Heart right ventricle (tissue), 16 donors: ENCODE data around the gene MAGI2. TPM values are rescaled to one million over a fixed set of nuclear protein-coding genes. Genes with fewer than 3 reads are reported as not detected.

Source experiments
- ATAC-seq, 8 donors: fragments of 200-7000 bp; cut with Tn5 transposase; one replicate each; pipeline ENCODE4 v1.9.1; 2020; ENCODE audit warnings: mild to moderate bottlenecking in 8 of 8, moderate library complexity in 8 of 8, moderate number of reproducible peaks in 1 of 8
- DNase-seq, 2 donors: peaks; one replicate each; pipeline ENCODE4 v3.0.0-alpha.2; 2020
- H3K27ac ChIP-seq, 10 donors: fragments of 200-600 bp; sonication (generic) in 2 of 10; one replicate each; pipeline versions ENCODE4 v1.5.0 to v1.8.0; 2020 to 2022; ENCODE audit warnings: mild to moderate bottlenecking in 3 of 10
- H3K27me3 ChIP-seq, 7 donors: fragments of 200-600 bp; one replicate each; pipeline ENCODE4 v1.8.0; 2021 to 2022; ENCODE audit warnings: mild to moderate bottlenecking in 2 of 7
- H3K36me3 ChIP-seq, 9 donors: fragments of 200-600 bp; sonication (generic) in 1 of 9; one replicate each; pipeline versions ENCODE4 v1.5.0 to v1.8.0; 2020 to 2022; ENCODE audit warnings: mild to moderate bottlenecking in 2 of 9
- H3K4me1 ChIP-seq, 9 donors: fragments of 200-600 bp; sonication (generic) in 1 of 9; one replicate each; pipeline versions ENCODE4 v1.5.0 to v1.8.0; 2020 to 2022; ENCODE audit warnings: mild to moderate bottlenecking in 4 of 9
- H3K4me3 ChIP-seq, 10 donors: fragments of 200-600 bp; sonication (generic) in 2 of 10; one replicate each; pipeline versions ENCODE4 v1.5.0 to v1.8.0; 2020 to 2022; ENCODE audit warnings: mild to moderate bottlenecking in 7 of 10, moderate library complexity in 2 of 10
- H3K9me3 ChIP-seq, 11 donors: fragments of 200-600 bp in 10 of 11; sonication (generic) in 2 of 11; one replicate each; pipeline versions ENCODE4 v1.5.0 to v1.8.0; 2013 to 2022; ENCODE audit warnings: mild to moderate bottlenecking in 2 of 11, control low read depth in 1 of 11, moderate library complexity in 1 of 11
- CTCF ChIP-seq, 9 donors: fragments of 200-600 bp; sonication (generic) in 2 of 9; IDR thresholded peaks; one replicate each; pipeline versions ENCODE4 v1.5.0 to v1.8.0; 2021 to 2022; ENCODE audit warnings: antibody characterized with exemption in 9 of 9, mild to moderate bottlenecking in 5 of 9, moderate library complexity in 1 of 9
- WGBS, 2 donors: extraction: QIAGEN DNeasy Blood & Tissue Kit; methylation state at CpG; one replicate each; pipeline ENCODE4 v1.1.7; 2013; ENCODE audit warnings: inconsistent platforms in 1 of 2; 5-methylcytosine and 5-hydroxymethylcytosine counted together
- intact Hi-C, 10 donors: fragments of 100-400 bp; cut with DNase I; formaldehyde crosslinking; loops; one replicate each; pipeline versions ENCODE4 v1.11.1 to v1.14.2; 2022
- polyA plus RNA-seq, 2 donors: library from polyadenylated mRNA; stranded (reverse); fragments of 200-250 nt; gene quantifications; one replicate each; pipeline ENCODE4 v1.2.3, GENCODE V29; 2013
- total RNA-seq, 10 donors: library from RNA; stranded (reverse); fragmentation: NEBNext Ultra II Directional in 3 of 10; extraction: Animal tissue kit (Norgen Biotek cat#: 25700) in 3 of 10; gene quantifications; one replicate each; pipeline versions ENCODE4 v1.2.1 to v1.2.4, GENCODE V29; 2021 to 2023
- donor health status: Arrhythmogenic right ventricular cardiomyopathy.
- donor health status: ischemic (EF 13 %, LVEDD 7.1; RV severe dilation, severe dysfunction).
- donor health status: healthy with polysubstance abuse.
- donor health status: DM: no; HTN: yes; CAD: no.
- donor health status: DM: no; HTN: no; CAD: no.
- donor health status: ischemic (EF 25% LVEDD 6.9; RV normal size, moderate dysfunction).
- donor health status: ischemic (EF 25% LVEDD 5.7; RV mildly dilated, moderate dysfunction).
- donor health status: healthy.
- donor health status: DM: yes; HTN: yes; CAD: no.
- donor health status: Ischemic cardiomyopathy.
- donor health status: ischemic (EF 35%, LVEDD 5.7; RV mildly dilated, moderate dysfunction).
- donor health status: nonischemic (EF 11% LVEDD 7.7; RV severe dilation, severe dysfunction).
- donor health status: DM: yes; HTN: yes; CAD: no.
- donor health status: PGD.
- donor health status: ischemic (EF 29% LVEDD 5.4; RV normal size, mild dysfunction).
- donor health status: nonischemic (EF 23%, LVEDD 6.1; RV moderate dilation, normal function).

The MAGI2 gene
- total and polyA plus RNA-seq, 12 donors: 0.83 to 6.0 (median 4.1) TPM

- 15 to 18% methylated on average over 1 of the region's 1 CpG for WGBS, 2 donors
- no peak for TF ChIP-seq CTCF (IDR thresholded peaks at IDR 0.05)
- H3K4me1 ChIP-seq: peaks cover 0 to 54% (median 9%) of the 10 kb centered on the region in 9 donors
- intact Hi-C loops: loop anchor here in 1 of 10 donors (10.0 kb wide), 1 partner anchor 54 kb away; the partner anchor contains the start of gene MAGI2
- H3K4me3 ChIP-seq: no peak overlapping the region
- H3K27ac ChIP-seq: no peak overlapping the region
- H3K36me3 ChIP-seq: no peaks in the 10 kb centered on the region
- DNase-seq (no peak), ATAC-seq (no peak)
- H3K9me3 ChIP-seq: no peaks in the 10 kb centered on the region
- H3K27me3 ChIP-seq: no peaks in the 10 kb centered on the region
Measured at GRCh38 chr7:79401254-79401653, 52.2 kb downstream of the MAGI2 start.

- ATAC-seq: no peak
- no peak overlapping the region for H3K27ac ChIP-seq
- no peaks in the 10 kb centered on the region for H3K9me3 ChIP-seq
- no peaks in the 10 kb centered on the region for H3K27me3 ChIP-seq
- no peak for DNase-seq
- intact Hi-C loops: loop anchor here in 1 of 10 donors (10.0 kb wide), 1 partner anchor 55 kb away; the partner anchor contains the start of gene MAGI2
- peaks cover 0 to 43% (median 7%) of the 10 kb centered on the region in 9 donors for H3K4me1 ChIP-seq
- H3K36me3 ChIP-seq: no peaks in the 10 kb centered on the region
- TF ChIP-seq CTCF (IDR thresholded peaks at IDR 0.05): no peak
- no peak overlapping the region for H3K4me3 ChIP-seq
Measured at GRCh38 chr7:79400222-79400621, 53.2 kb downstream of the MAGI2 start.

- Histone ChIP-seq H3K9me3 (no peaks in the 10 kb centered on the region), H3K36me3 (no peaks in the 10 kb centered on the region), H3K4me1 (peaks cover 0 to 27% (median 0%) of the 10 kb centered on the region in 9 donors), H3K27ac (peak overlapping the region in 2 of 10 donors; percentile 37 to 45), H3K27me3 (no peaks in the 10 kb centered on the region), H3K4me3 (no peak overlapping the region)
- 38 to 53% methylated on average over 3 of the region's 3 CpGs for WGBS, 2 donors
- no peak for TF ChIP-seq CTCF (IDR thresholded peaks at IDR 0.05)
- intact Hi-C loops: no loop called here
- DNase-seq: no peak
- ATAC-seq: peak in 3 of 8 donors; percentile 16 to 25 (median 22)
Measured at GRCh38 chr7:79398138-79398749, 55.2 kb downstream of the MAGI2 start.

- H3K27ac ChIP-seq: no peak overlapping the region
- TF ChIP-seq CTCF (IDR thresholded peaks at IDR 0.05): no peak
- no peaks in the 10 kb centered on the region for H3K4me1 ChIP-seq
- intact Hi-C loops: no loop called here
- DNase-seq (no peak), ATAC-seq (no peak)
- 64 to 72% methylated on average over 4 of the region's 4 CpGs for WGBS, 2 donors
- H3K4me3 ChIP-seq: no peak overlapping the region
- H3K27me3 ChIP-seq: no peaks in the 10 kb centered on the region
- H3K9me3 ChIP-seq: peaks cover 0 to under 1% (median 0%) of the 10 kb centered on the region in 11 donors
- no peaks in the 10 kb centered on the region for H3K36me3 ChIP-seq
Measured at GRCh38 chr7:79386688-79387422, 66.6 kb downstream of the MAGI2 start.
